PC-3 (cell line): ENCODE data around the gene GTPBP6. TPM values are rescaled to one million over a fixed set of nuclear protein-coding genes. Genes with fewer than 3 reads are reported as not detected.

ENCODE experiments used
- ATAC-seq: fragments of 200-7000 bp; cut with Tn5 transposase; 2 replicates; pipeline ENCODE4 v1.9.1; 2020; ENCODE audit warnings: mild to moderate bottlenecking, moderate library complexity
- BruUV-seq: library from RNA; stranded (reverse); fragments of 400-500 nt; replicated peaks from 2 replicates; lab custom pipeline; 2021; lab: Mats Ljungman, UMichigan
- CTCF ChIA-PET: fragments of 300-600 bp; sonication (Branson Sonifier 250); formaldehyde crosslinking; loops from one replicate; lab custom pipeline; 2022; ENCODE audit warnings: antibody characterized with exemption; lab: Charles Lee
- POLR2A ChIA-PET: fragments of 300-600 bp; sonication (Branson Sonifier 250); formaldehyde crosslinking; loops from one replicate; lab custom pipeline; 2022; ENCODE audit warnings: antibody characterized with exemption; ENCODE audit not compliant: unreplicated experiment; lab: Charles Lee
- DNase-seq: peaks from one replicate; pipeline ENCODE4 v3.0.0-alpha.2; 2015
- H2AFZ ChIP-seq: fragments of 300-600 bp; sonication (generic); 2 replicates; pipeline ENCODE4 v1.6.0; 2016; ENCODE audit warnings: antibody characterized with exemption, low read length
- H3F3A ChIP-seq: fragments of 300-600 bp; sonication (generic); one replicate; pipeline ENCODE4 v1.6.0; 2017; ENCODE audit warnings: antibody characterized with exemption, low read length, control low read depth, mild to moderate bottlenecking; ENCODE audit not compliant: unreplicated experiment
- H3K27ac ChIP-seq: fragments of 300-600 bp; sonication (generic); 2 replicates; pipeline ENCODE4 v1.5.1; 2016; ENCODE audit warnings: mild to moderate bottlenecking, low read length
- H3K27me3 ChIP-seq: fragments of 300-600 bp; sonication (generic); 2 replicates; pipeline ENCODE4 v1.6.1; 2016; ENCODE audit warnings: low read length, mixed read lengths
- H3K36me3 ChIP-seq: fragments of 300-600 bp; sonication (generic); 2 replicates; pipeline ENCODE4 v1.6.1; 2016; ENCODE audit warnings: low read depth, mixed run types, low read length, mixed read lengths
- H3K4me1 ChIP-seq: fragments of 300-600 bp; sonication (generic); 2 replicates; pipeline ENCODE4 v1.5.1; 2016; ENCODE audit warnings: low read length; ENCODE audit not compliant: insufficient read depth
- H3K4me2 ChIP-seq: fragments of 300-600 bp; sonication (generic); 2 replicates; pipeline ENCODE4 v1.6.0; 2016; ENCODE audit warnings: low read length
- H3K4me3 ChIP-seq: fragments of 300-600 bp; sonication (generic); 2 replicates; pipeline ENCODE4 v1.5.1; 2016; ENCODE audit warnings: mild to moderate bottlenecking, low read length, mixed read lengths
- H3K79me2 ChIP-seq: fragments of 300-600 bp; sonication (generic); 2 replicates; pipeline ENCODE4 v1.6.1; 2017; ENCODE audit warnings: low read length, mixed read lengths
- H3K9ac ChIP-seq: fragments of 300-600 bp; sonication (generic); 2 replicates; pipeline ENCODE4 v1.6.0; 2016; ENCODE audit warnings: mild to moderate bottlenecking, low read length
- H3K9me2 ChIP-seq: fragments of 300-600 bp; sonication (generic); replicated peaks from 2 replicates; pipeline ENCODE4 v1.6.1; 2016; ENCODE audit warnings: mixed run types, low read length, mixed read lengths
- H3K9me3 ChIP-seq: fragments of 300-600 bp; sonication (generic); 2 replicates; pipeline ENCODE4 v1.6.1; 2016; ENCODE audit warnings: low read length, mixed read lengths
- H4K20me1 ChIP-seq: fragments of 300-600 bp; sonication (generic); 2 replicates; pipeline ENCODE4 v1.6.1; 2016; ENCODE audit warnings: low read length, mixed read lengths
- CTCF ChIP-seq: fragments of 300-600 bp; sonication (generic); conservative IDR thresholded peaks from 2 replicates; pipeline ENCODE4 v1.5.1; 2017; ENCODE audit warnings: antibody characterized with exemption, low read depth, mild to moderate bottlenecking, low read length
- EZH2 ChIP-seq: fragments of 300-600 bp; sonication (generic); IDR thresholded peaks from one replicate; pipeline ENCODE4 v1.6.1; 2017; ENCODE audit warnings: antibody characterized with exemption, mild to moderate bottlenecking, low read length; ENCODE audit not compliant: unreplicated experiment
- EZH2phosphoT487 ChIP-seq: fragments of 300-600 bp; sonication (generic); IDR thresholded peaks from 2 replicates; pipeline ENCODE4 v1.6.1; 2018; ENCODE audit warnings: mild to moderate bottlenecking, antibody characterized with exemption, low read length, borderline replicate concordance
- intact Hi-C: fragments of 100-400 bp; cut with micrococcal nuclease; formaldehyde crosslinking; loops from 2 replicates; pipeline ENCODE4 v1.9.0; 2023
- total RNA-seq: library from RNA; depleted of rRNA; stranded (reverse); fragments of >200 nt; gene quantifications from 2 replicates; pipeline ENCODE4 v1.2.3, GENCODE V29; 2014

The GTPBP6 gene
- total RNA-seq, 1 experiment from 2014 or later, result 38.8 TPM

DNA sequence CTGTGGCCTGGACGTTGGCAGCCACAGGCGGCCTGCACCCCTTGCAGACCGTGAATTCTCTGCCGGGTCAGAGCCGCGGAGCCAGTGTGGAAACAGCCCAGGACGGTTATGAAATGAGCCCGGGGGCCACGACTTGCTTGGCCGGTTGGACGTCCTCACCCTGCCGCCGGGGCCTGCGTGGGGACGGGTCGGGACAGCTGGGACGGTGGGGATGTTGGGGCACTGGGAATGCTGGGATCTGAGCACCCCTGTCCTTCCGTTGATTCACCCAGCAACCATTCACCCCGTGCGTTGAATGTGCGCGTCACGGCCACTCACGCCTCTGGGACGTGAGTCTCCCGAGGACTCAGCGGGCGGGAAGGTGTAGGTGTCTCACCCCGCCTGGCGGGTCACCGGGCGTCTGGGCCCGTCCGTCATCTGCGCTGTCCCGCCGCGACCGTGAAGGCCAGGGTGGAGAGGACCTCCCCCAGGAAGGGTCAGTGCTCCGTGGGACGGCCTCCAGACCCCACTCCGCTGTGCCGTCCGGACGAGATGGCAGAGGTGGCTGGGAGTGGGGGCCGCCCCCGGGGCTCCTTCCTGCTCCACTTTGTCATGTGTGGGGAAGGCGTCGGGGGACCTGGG is 41.9 kb downstream of the GTPBP6 start:
- TF ChIP-seq EZH2phosphoT487 (no peak), EZH2 (no peak), CTCF (no peak)
- intact Hi-C loops, result no loop called here
- peaks cover 4% of the 10 kb centered on the region; the same call in 1 of the 2 replicates for H3K79me2 ChIP-seq
- H3K27me3 ChIP-seq, result no peaks in the 10 kb centered on the region
- peak overlapping the region; percentile 46 for H3K27ac ChIP-seq
- no peaks in the 10 kb centered on the region for H4K20me1 ChIP-seq
- H2AFZ ChIP-seq, result peak overlapping the region; percentile 77
- ChIA-PET POLR2A (no interaction called here), CTCF (no interaction called here)
- H3K4me2 ChIP-seq, result peak overlapping the region; percentile 99
- H3K4me1 ChIP-seq, result no peaks in the 10 kb centered on the region
- peak overlapping the region; percentile 76 for H3K9ac ChIP-seq
- no peaks in the 10 kb centered on the region for H3K36me3 ChIP-seq
- no peaks in the 10 kb centered on the region for H3K9me3 ChIP-seq
- ATAC-seq (peak; percentile 66), DNase-seq (peak; percentile 65)
- no peaks in the 10 kb centered on the region for H3K9me2 ChIP-seq
- BruUV-seq, result TSS peak; percentile 98
- no peaks in the 10 kb centered on the region for H3F3A ChIP-seq
- H3K4me3 ChIP-seq, result peak overlapping the region; percentile 92

DNA sequence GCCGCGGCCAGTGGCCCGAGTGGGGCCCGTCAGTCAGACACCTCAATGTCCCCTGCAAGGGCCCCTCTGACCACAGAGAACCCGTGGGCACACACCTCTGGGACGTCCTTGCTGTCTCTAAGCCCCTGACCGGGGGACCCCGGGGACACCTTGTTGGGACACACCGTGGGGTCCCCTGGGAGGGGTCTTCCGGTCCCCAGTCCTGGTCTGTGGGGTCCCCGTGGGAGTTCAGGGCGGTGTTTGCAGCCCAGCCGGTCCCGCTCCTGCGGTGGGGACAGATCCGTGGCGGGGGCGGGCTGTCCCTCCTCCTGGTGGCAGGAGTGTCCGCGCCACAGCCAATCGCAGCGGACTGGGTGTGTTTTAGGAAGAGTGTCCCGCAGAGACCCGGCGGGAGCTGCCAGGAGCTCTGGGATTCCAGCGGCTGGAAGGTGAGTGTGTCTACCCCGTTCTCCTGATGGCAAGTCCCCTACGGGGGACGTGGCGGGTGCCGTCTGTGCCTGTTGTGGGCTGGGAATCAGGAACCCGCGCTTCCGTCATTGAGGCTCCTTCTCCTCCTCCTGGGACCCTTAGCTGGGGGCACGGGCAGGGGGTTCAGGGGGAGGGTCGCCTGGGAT is 42.5 kb downstream of the GTPBP6 start:
- Histone ChIP-seq H3K36me3 (no peaks in the 10 kb centered on the region), H3K9me3 (no peaks in the 10 kb centered on the region), H2AFZ (peak overlapping the region; percentile 77), H3K27ac (peak overlapping the region; percentile 46), H3K27me3 (no peaks in the 10 kb centered on the region), H3K4me2 (peak overlapping the region; percentile 99), H3K9ac (peak overlapping the region; percentile 76), H3K4me3 (peak overlapping the region; percentile 92), H3K79me2 (peaks cover 4% of the 10 kb centered on the region; the same call in 1 of the 2 replicates), H3K4me1 (no peaks in the 10 kb centered on the region), H3K9me2 (no peaks in the 10 kb centered on the region), H4K20me1 (no peaks in the 10 kb centered on the region), H3F3A (no peaks in the 10 kb centered on the region)
- ATAC-seq (peak; percentile 93), DNase-seq (peak; percentile 73)
- POLR2A ChIA-PET, result no interaction called here
- intact Hi-C loops, result no loop called here
- no peak for TF ChIP-seq EZH2
- TF ChIP-seq EZH2phosphoT487, result no peak
- TF ChIP-seq CTCF, result no peak
- CTCF ChIA-PET, result no interaction called here
- no TSS peak for BruUV-seq

DNA sequence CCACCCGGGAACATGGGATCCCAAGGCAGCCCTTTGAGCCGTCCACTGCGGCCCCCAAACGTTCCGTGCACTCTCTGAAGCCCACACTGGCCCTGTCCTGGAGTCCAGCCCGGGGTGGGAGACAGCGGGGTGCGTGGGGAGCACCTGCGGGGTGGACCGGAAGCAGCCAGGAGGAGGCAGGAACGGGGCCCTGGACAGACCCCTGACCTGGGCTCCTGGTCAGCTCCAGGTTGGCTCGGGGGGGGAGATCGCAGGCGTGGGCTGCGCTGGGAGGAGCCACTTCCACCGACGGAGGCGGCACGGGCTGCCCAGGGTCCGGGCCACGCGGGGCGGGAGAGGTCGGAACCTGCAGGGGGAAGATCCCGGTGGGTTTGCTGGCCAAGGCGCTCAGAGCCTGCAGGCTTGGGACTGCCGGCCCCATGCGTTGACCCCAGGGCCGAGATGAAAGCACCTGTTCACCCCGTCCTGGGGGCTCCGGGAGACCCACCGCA is 43.1 kb downstream of the GTPBP6 start:
- Histone ChIP-seq H3K27ac (no peak overlapping the region), H2AFZ (peak overlapping the region; percentile 77), H3F3A (no peaks in the 10 kb centered on the region), H3K4me2 (peak overlapping the region; percentile 99), H3K79me2 (peaks cover 4% of the 10 kb centered on the region; the same call in 1 of the 2 replicates), H3K9me3 (no peaks in the 10 kb centered on the region), H4K20me1 (no peaks in the 10 kb centered on the region), H3K9me2 (no peaks in the 10 kb centered on the region), H3K4me1 (no peaks in the 10 kb centered on the region), H3K27me3 (no peaks in the 10 kb centered on the region), H3K4me3 (peak overlapping the region; percentile 92), H3K36me3 (no peaks in the 10 kb centered on the region), H3K9ac (peak overlapping the region; percentile 76; the same call in 1 of the 2 replicates)
- CTCF ChIA-PET, result no interaction called here
- intact Hi-C loops, result no loop called here
- no TSS peak for BruUV-seq
- TF ChIP-seq EZH2 (no peak), EZH2phosphoT487 (no peak), CTCF (no peak)
- DNase-seq (no peak), ATAC-seq (peak; percentile 9; the same call in 1 of the 2 replicates)
- POLR2A ChIA-PET, result no interaction called here
